GM10847 (cell line): ENCODE results near the gene SCAMP3.

Source experiments
- POLR2A ChIP-seq: IDR thresholded peaks from 2 replicates; pipeline ENCODE4 v1.6.1; 2011; ENCODE audit not compliant: insufficient read length; ENCODE audit errors: extremely low read depth

SCAMP3 gene

GRCh38 chr1:155293086-155293749 lies 31.1 kb upstream of the SCAMP3 start:
- no peak for TF ChIP-seq POLR2A

GRCh38 chr1:155287987-155288543 lies 25.9 kb upstream of the SCAMP3 start:
- TF ChIP-seq POLR2A, result no peak

GRCh38 chr1:155286544-155286943 lies 24.4 kb upstream of the SCAMP3 start:
- no peak for TF ChIP-seq POLR2A

- no peak for TF ChIP-seq POLR2A
Observed at GRCh38 chr1:155285631-155286044, 23.5 kb upstream of the SCAMP3 start.

- TF ChIP-seq POLR2A, result no peak
Observed at GRCh38 chr1:155285063-155285462, 22.9 kb upstream of the SCAMP3 start.

- no peak for TF ChIP-seq POLR2A
Observed at GRCh38 chr1:155284476-155284875, 22.3 kb upstream of the SCAMP3 start.

GRCh38 chr1:155282488-155283091 lies 20.4 kb upstream of the SCAMP3 start:
- TF ChIP-seq POLR2A, result no peak

- TF ChIP-seq POLR2A, result no peak
Observed at GRCh38 chr1:155279268-155279667, 17.1 kb upstream of the SCAMP3 start.

- no peak for TF ChIP-seq POLR2A
Observed at GRCh38 chr1:155278689-155279160, 16.6 kb upstream of the SCAMP3 start.

- no peak for TF ChIP-seq POLR2A
Observed at GRCh38 chr1:155277902-155278688, 15.9 kb upstream of the SCAMP3 start.

- no peak for TF ChIP-seq POLR2A
Observed at GRCh38 chr1:155277070-155277901, 15.1 kb upstream of the SCAMP3 start, which contains the start of gene HCN3. TSS of gene HCN3 (plus strand) at chr1:155277463. CDS start at chr1:155277591, 128 bp downstream.

GRCh38 chr1:155273343-155274245 lies 11.4 kb upstream of the SCAMP3 start, which contains the start of gene CLK2:
TSS of gene CLK2 (minus strand) at chr1:155273504. CDS start at chr1:155270977, 2,527 bp downstream.
- TF ChIP-seq POLR2A, result peak; percentile 96

GRCh38 chr1:155272466-155273342 lies 10.5 kb upstream of the SCAMP3 start:
- TF ChIP-seq POLR2A, result no peak

- no peak for TF ChIP-seq POLR2A
Observed at GRCh38 chr1:155269381-155269780, 7.2 kb upstream of the SCAMP3 start.
